GM23338 (cell line): ENCODE measurements around the gene G6PC2. TPM values are rescaled to one million over a fixed set of nuclear protein-coding genes. Genes with fewer than 3 reads are reported as not detected.
"Not testable (repeated sequence)": the region's sequence is repeated elsewhere in the genome, so short reads cannot be mapped to it uniquely, and the experiment has no call there.

Experiments
- ATAC-seq: fragments of 200-7000 bp; cut with Tn5 transposase; 3 replicates; pipeline ENCODE4 v1.9.1; 2020
- DNase-seq: peaks from one replicate; pipeline ENCODE4 v3.0.0-alpha.2; 2015; ENCODE audit warnings: low spot score
- H2AFZ ChIP-seq: fragments of 200-600 bp; sonication (generic); 2 replicates; pipeline ENCODE4 v1.8.0; 2016; ENCODE audit warnings: antibody characterized with exemption, mild to moderate bottlenecking, moderate library complexity
- H3F3A ChIP-seq: fragments of 200-600 bp; sonication (generic); replicated peaks from 2 replicates; pipeline ENCODE4 v1.8.0; 2017; ENCODE audit warnings: antibody characterized with exemption, mixed run types, low read depth
- H3K27ac ChIP-seq: fragments of 200-600 bp; sonication (generic); 2 replicates; pipeline ENCODE4 v1.6.1; 2016; ENCODE audit warnings: low read depth
- H3K27me3 ChIP-seq: fragments of 200-600 bp; sonication (generic); 2 replicates; pipeline ENCODE4 v1.8.0; 2016; ENCODE audit warnings: mild to moderate bottlenecking, mixed run types, moderate library complexity; ENCODE audit not compliant: insufficient read depth
- H3K36me3 ChIP-seq: fragments of 200-600 bp; sonication (generic); 2 replicates; pipeline ENCODE4 v1.8.0; 2016; ENCODE audit warnings: mild to moderate bottlenecking; ENCODE audit not compliant: insufficient read depth
- H3K4me1 ChIP-seq: fragments of 200-600 bp; sonication (generic); 2 replicates; pipeline ENCODE4 v1.8.0; 2016; ENCODE audit warnings: mild to moderate bottlenecking, moderate library complexity; ENCODE audit not compliant: insufficient read depth
- H3K4me2 ChIP-seq: fragments of 200-600 bp; sonication (generic); 2 replicates; pipeline ENCODE4 v1.7.1; 2017; ENCODE audit warnings: mixed run types
- H3K4me3 ChIP-seq: fragments of 200-600 bp; sonication (generic); 2 replicates; pipeline ENCODE4 v1.6.1; 2016; ENCODE audit warnings: mixed run types
- H3K79me2 ChIP-seq: fragments of 200-600 bp; sonication (generic); replicated peaks from 2 replicates; pipeline ENCODE4 v1.8.0; 2017; ENCODE audit warnings: mild to moderate bottlenecking; ENCODE audit not compliant: insufficient read depth
- H3K9me2 ChIP-seq: fragments of 200-600 bp; sonication (generic); 2 replicates; pipeline ENCODE4 v1.8.0; 2017; ENCODE audit not compliant: insufficient read depth
- H4K20me1 ChIP-seq: fragments of 200-600 bp; sonication (generic); replicated peaks from 2 replicates; pipeline ENCODE4 v1.8.0; 2017; ENCODE audit warnings: mild to moderate bottlenecking; ENCODE audit not compliant: insufficient read depth
- H3K27ac Mint-ChIP-seq: 2 replicates; pipeline ENCODE4 v1.8.0; 2020; ENCODE audit warnings: inconsistent platforms, mild to moderate bottlenecking, moderate library complexity, mixed read lengths
- H3K27me3 Mint-ChIP-seq: 3 replicates; pipeline ENCODE4 v1.8.0; 2022; ENCODE audit warnings: low read depth, mild to moderate bottlenecking, moderate library complexity, mixed read lengths, inconsistent platforms; ENCODE audit not compliant: insufficient read depth, poor library complexity
- H3K36me3 Mint-ChIP-seq: 3 replicates; pipeline ENCODE4 v1.8.0; 2021; ENCODE audit warnings: low read depth, mild to moderate bottlenecking, inconsistent platforms, moderate library complexity, mixed read lengths
- H3K4me1 Mint-ChIP-seq: 3 replicates; pipeline ENCODE4 v1.8.0; 2020; ENCODE audit warnings: mild to moderate bottlenecking, inconsistent platforms, mixed read lengths
- H3K4me3 Mint-ChIP-seq: 3 replicates; pipeline ENCODE4 v1.8.0; 2021; ENCODE audit warnings: moderate library complexity, mild to moderate bottlenecking, inconsistent platforms, mixed read lengths
- H3K9me3 Mint-ChIP-seq: 3 replicates; pipeline ENCODE4 v1.8.0; 2020; ENCODE audit warnings: moderate library complexity, mild to moderate bottlenecking, inconsistent platforms, mixed read lengths
- CREB1 ChIP-seq: fragments of 250-450 bp; sonication (Bioruptor Pico); IDR thresholded peaks from 2 replicates; pipeline ENCODE4 v1.5.0; 2020; ENCODE audit warnings: low read depth, mild to moderate bottlenecking, moderate library complexity
- ETS1 ChIP-seq: IDR thresholded peaks from 2 replicates; pipeline ENCODE4 v1.6.1; 2016; ENCODE audit warnings: antibody characterized with exemption
- polyA plus RNA-seq: library from polyadenylated mRNA; unstranded; fragments of >200 nt; fragmentation: Nextera tagmentation; extraction: Ambion mirVana; gene quantifications from 2 replicates; pipeline ENCODE4 v1.2.1, GENCODE V29; 2016
- total RNA-seq: library from RNA; depleted of rRNA; stranded (reverse); fragments of >200 nt; shearing (Covaris generic); gene quantifications from 2 replicates; pipeline ENCODE4 v1.2.3, GENCODE V29; 2014

G6PC2 gene
- total and polyA plus RNA-seq, 2 experiments from 2014 or later = not detected

GRCh38 chr2:168858146-168858545 is 42.9 kb upstream of the G6PC2 start (continued):
- TF ChIP-seq ETS1 = no peak
- no peak for TF ChIP-seq CREB1 (CRISPR knock-in tag)

GRCh38 chr2:168867164-168867563 is 33.9 kb upstream of the G6PC2 start:
- not testable (repeated sequence) for H3K27ac Mint-ChIP-seq, H3K79me2 ChIP-seq, H3K27ac ChIP-seq, H3F3A ChIP-seq, H3K4me3 ChIP-seq, ATAC-seq, H3K4me3 Mint-ChIP-seq, H2AFZ ChIP-seq, H3K4me2 ChIP-seq, H3K36me3 ChIP-seq, H3K9me2 ChIP-seq, H3K4me1 ChIP-seq, H4K20me1 ChIP-seq, H3K4me1 Mint-ChIP-seq, H3K9me3 Mint-ChIP-seq, H3K27me3 ChIP-seq, DNase-seq, H3K27me3 Mint-ChIP-seq
- H3K36me3 Mint-ChIP-seq = peaks cover 66% of the 10 kb centered on the region

GRCh38 chr2:168870369-168870768 is 30.7 kb upstream of the G6PC2 start:
- H3K79me2 ChIP-seq, DNase-seq, H3K27me3 ChIP-seq, H3K36me3 ChIP-seq, H3K9me3 Mint-ChIP-seq, H3K4me1 Mint-ChIP-seq, H3K4me3 Mint-ChIP-seq, H2AFZ ChIP-seq, H3K4me3 ChIP-seq, ATAC-seq, H3K27ac Mint-ChIP-seq, H3K4me1 ChIP-seq, H3K27ac ChIP-seq, H4K20me1 ChIP-seq, H3K4me2 ChIP-seq, H3K27me3 Mint-ChIP-seq, H3F3A ChIP-seq, H3K9me2 ChIP-seq: not testable (repeated sequence)
- peaks cover 64% of the 10 kb centered on the region for H3K36me3 Mint-ChIP-seq

GRCh38 chr2:168870824-168871223 is 30.3 kb upstream of the G6PC2 start:
- H3K4me3 ChIP-seq, H3K79me2 ChIP-seq, ATAC-seq, H3K27ac Mint-ChIP-seq, H4K20me1 ChIP-seq, H3K9me3 Mint-ChIP-seq, H3K36me3 ChIP-seq, H2AFZ ChIP-seq, H3K4me1 Mint-ChIP-seq, H3F3A ChIP-seq, H3K9me2 ChIP-seq, H3K4me2 ChIP-seq, DNase-seq, H3K27me3 Mint-ChIP-seq, H3K27me3 ChIP-seq, H3K4me3 Mint-ChIP-seq, H3K27ac ChIP-seq, H3K4me1 ChIP-seq: not testable (repeated sequence)
- peaks cover 63% of the 10 kb centered on the region for H3K36me3 Mint-ChIP-seq
